IMR-90 (cell line): ENCODE data around the gene GPAT3. TPM values are rescaled to one million over a fixed set of nuclear protein-coding genes. Genes with fewer than 3 reads are reported as not detected.

Source experiments
- ATAC-seq: fragments of 200-7000 bp; cut with Tn5 transposase; 2 replicates; pipeline ENCODE4 v1.9.1; 2020; ENCODE audit warnings: low read depth, mild to moderate bottlenecking, moderate library complexity
- BruUV-seq: library from RNA; stranded (reverse); fragments of 400-500 nt; replicated peaks from 2 replicates; lab custom pipeline; 2021; lab: Mats Ljungman, UMichigan
- CTCF ChIA-PET: fragments of 300-600 bp; formaldehyde crosslinking; extraction: SDS; loops from one replicate; lab custom pipeline; 2021; ENCODE audit warnings: antibody characterized with exemption; lab: Yijun Ruan, JAX
- POLR2A ChIA-PET: fragments of 300-600 bp; sonication (Branson Sonifier 250); formaldehyde crosslinking; loops from one replicate; lab custom pipeline; 2022; ENCODE audit warnings: antibody characterized with exemption; ENCODE audit not compliant: unreplicated experiment; lab: Charles Lee
- DNase-seq: peaks from one replicate; pipeline ENCODE4 v3.0.0; 2013
- H2AFZ ChIP-seq: replicated peaks from 2 replicates; pipeline ENCODE3; 2013; ENCODE audit warnings: low read length, mild to moderate bottlenecking; ENCODE audit not compliant: poor library complexity
- H2AK5ac ChIP-seq: 2 replicates; pipeline ENCODE4 v1.6.1; 2013; ENCODE audit warnings: low read depth, low read length, inconsistent platforms
- H2AK9ac ChIP-seq: replicated peaks from 2 replicates; pipeline ENCODE3; 2013; ENCODE audit warnings: mild to moderate bottlenecking, low read depth, low read length, moderate library complexity; ENCODE audit not compliant: poor library complexity
- H2BK120ac ChIP-seq: 2 replicates; pipeline ENCODE4 v1.6.1; 2013; ENCODE audit warnings: low read depth, low read length, inconsistent platforms
- H2BK15ac ChIP-seq: 3 replicates; pipeline ENCODE4 v1.6.1; 2013; ENCODE audit warnings: low read depth, low read length, inconsistent platforms
- H2BK20ac ChIP-seq: 2 replicates; pipeline ENCODE4 v1.6.1; 2013; ENCODE audit warnings: low read depth, mild to moderate bottlenecking, inconsistent platforms, low read length, moderate library complexity
- H2BK5ac ChIP-seq: 2 replicates; pipeline ENCODE4 v1.6.1; 2013; ENCODE audit warnings: mild to moderate bottlenecking, low read depth, low read length, inconsistent platforms; ENCODE audit not compliant: poor library complexity, severe bottlenecking
- H3K14ac ChIP-seq: replicated peaks from 2 replicates; pipeline ENCODE4 v1.6.1; 2013; ENCODE audit warnings: low read depth, low read length, inconsistent platforms
- H3K18ac ChIP-seq: 2 replicates; pipeline ENCODE4 v1.6.1; 2013; ENCODE audit warnings: low read depth, low read length, control low read depth
- H3K23ac ChIP-seq: 2 replicates; pipeline ENCODE4 v1.6.1; 2013; ENCODE audit warnings: low read depth, low read length, inconsistent platforms
- H3K27ac ChIP-seq: 2 replicates; pipeline ENCODE4 v1.5.1; 2013; ENCODE audit warnings: mild to moderate bottlenecking, control low read depth, low read length; ENCODE audit not compliant: insufficient read depth
- H3K27me3 ChIP-seq: 2 replicates; pipeline ENCODE4 v1.6.1; 2013; ENCODE audit warnings: low read length; ENCODE audit not compliant: control insufficient read depth, insufficient read depth
- H3K36me3 ChIP-seq: 2 replicates; pipeline ENCODE4 v1.6.1; 2013; ENCODE audit warnings: low read length, mixed read lengths; ENCODE audit not compliant: control insufficient read depth, insufficient read depth
- H3K4ac ChIP-seq: 2 replicates; pipeline ENCODE4 v1.6.1; 2013; ENCODE audit warnings: low read depth, low read length, inconsistent platforms
- H3K4me1 ChIP-seq: 2 replicates; pipeline ENCODE4 v1.6.1; 2013; ENCODE audit warnings: low read length, mixed read lengths; ENCODE audit not compliant: control insufficient read depth, insufficient read depth
- H3K4me2 ChIP-seq: 2 replicates; pipeline ENCODE4 v1.6.1; 2013; ENCODE audit warnings: low read depth, mild to moderate bottlenecking, control low read depth, low read length, moderate library complexity
- H3K4me3 ChIP-seq: 2 replicates; pipeline ENCODE4 v1.5.1; 2013; ENCODE audit warnings: low read depth, mild to moderate bottlenecking, control low read depth, low read length, moderate library complexity; ENCODE audit not compliant: insufficient read depth
- H3K56ac ChIP-seq: 2 replicates; pipeline ENCODE4 v1.6.1; 2013; ENCODE audit warnings: low read length, inconsistent platforms; ENCODE audit not compliant: insufficient read depth; ENCODE audit errors: extremely low read depth
- H3K79me1 ChIP-seq, 2 experiments: 2 replicates each; pipeline ENCODE4 v1.6.1; 2013; ENCODE audit warnings: low read length in 2 of 2, inconsistent platforms in 1 of 2, low read depth in 1 of 2
- H3K9ac ChIP-seq: 2 replicates; pipeline ENCODE4 v1.6.1; 2013; ENCODE audit warnings: low read depth, low read length, control low read depth
- H3K9me1 ChIP-seq: 2 replicates; pipeline ENCODE4 v1.6.1; 2013; ENCODE audit warnings: low read length, inconsistent platforms; ENCODE audit not compliant: insufficient read depth
- H3K9me3 ChIP-seq: 2 replicates; pipeline ENCODE4 v1.6.1; 2013; ENCODE audit warnings: low read length; ENCODE audit not compliant: control insufficient read depth, insufficient read depth
- H4K20me1 ChIP-seq: 2 replicates; pipeline ENCODE4 v1.6.1; 2013; ENCODE audit warnings: low read length, inconsistent platforms; ENCODE audit not compliant: insufficient read depth
- H4K5ac ChIP-seq: 2 replicates; pipeline ENCODE4 v1.6.1; 2013; ENCODE audit warnings: mild to moderate bottlenecking, low read depth, low read length, control low read depth
- H4K8ac ChIP-seq, 2 experiments: 2 replicates each; pipeline ENCODE4 v1.6.1; 2013; ENCODE audit warnings: low read depth in 2 of 2, low read length in 2 of 2, control low read depth in 1 of 2, inconsistent platforms in 1 of 2
- H4K91ac ChIP-seq: 2 replicates; pipeline ENCODE4 v1.6.1; 2013; ENCODE audit warnings: low read depth, low read length, inconsistent platforms; ENCODE audit not compliant: insufficient read depth
- ELK1 ChIP-seq: fragments of 150-350 bp; IDR thresholded peaks from 2 replicates; pipeline ENCODE4 v1.6.1; 2016; ENCODE audit warnings: low read depth, mild to moderate bottlenecking, low read length, moderate library complexity, borderline replicate concordance
- WGBS, 2 experiments: methylation state at CpG; one replicate each; pipeline versions ENCODE4 v1.1.5 to v1.1.7; 2013; ENCODE audit warnings: missing lambda C conversion rate in 2 of 2; ENCODE audit not compliant: insufficient read length in 1 of 2; ENCODE audit errors: extremely low coverage in 2 of 2; 5-methylcytosine and 5-hydroxymethylcytosine counted together
- dilution Hi-C: fragments of 300-500 bp; cut with HindIII; formaldehyde crosslinking; loops from one replicate; pipeline ENCODE4 v1.14.3; 2018; ENCODE audit warnings: low sequenced_read_pairs; ENCODE audit not compliant: unreplicated experiment
- in situ Hi-C: fragments of 300-500 bp; cut with MboI; formaldehyde crosslinking; loops from 3 replicates; pipeline ENCODE4 v1.14.3; 2019; ENCODE audit warnings: low sequenced_read_pairs, inconsistent platforms, mixed read lengths
- intact Hi-C: fragments of 100-400 bp; cut with micrococcal nuclease; formaldehyde crosslinking; loops from 2 replicates; pipeline ENCODE4 v1.10.0; 2022
- polyA plus RNA-seq, 3 experiments: library from polyadenylated mRNA; depleted of rRNA; stranded (reverse); fragments of >200 nt; gene quantifications; 2 replicates each; pipeline ENCODE4 v1.2.3, GENCODE V29; 2012; ENCODE audit warnings: low replicate concordance in 1 of 3
- total RNA-seq: library from RNA; depleted of rRNA; stranded (reverse); fragments of >200 nt; gene quantifications from 2 replicates; pipeline ENCODE4 v1.2.3, GENCODE V29; 2012

Gene GPAT3
- total and polyA plus RNA-seq, 2 of the 4 experiments (the other 2 are of a cell fraction) = 1.3 to 2.9 TPM

DNA sequence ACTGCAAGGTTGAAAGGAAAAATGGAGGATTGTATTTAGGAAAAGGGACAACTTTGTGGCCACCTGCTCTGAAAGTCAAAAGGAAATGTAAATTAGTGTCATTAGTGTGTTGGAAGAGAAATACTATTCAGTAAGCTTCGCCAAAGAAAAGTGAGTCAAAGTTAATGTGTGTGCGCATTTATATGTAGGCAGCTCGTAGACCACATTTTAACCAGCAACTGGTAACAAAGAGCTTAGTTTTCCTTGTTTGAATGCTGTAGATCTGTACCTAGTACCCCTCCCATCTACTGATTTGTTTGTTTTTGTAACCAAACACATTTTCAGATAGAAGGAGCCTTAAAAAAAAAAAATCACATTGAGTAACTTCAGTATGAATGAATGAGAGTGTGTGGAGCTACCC, 69.3 kb downstream of the GPAT3 start:
- H2BK120ac ChIP-seq = no peak overlapping the region
- intact Hi-C loops (no loop called here), dilution Hi-C loops (no loop called here), in situ Hi-C loops (no loop called here)
- DNase-seq = no peak
- no peak overlapping the region for H3K56ac ChIP-seq
- no TSS peak for BruUV-seq
- no peak overlapping the region for H4K5ac ChIP-seq
- no peaks in the 10 kb centered on the region for H3K79me1 ChIP-seq
- no peak overlapping the region for H2AK5ac ChIP-seq
- H3K36me3 ChIP-seq = no peaks in the 10 kb centered on the region
- ATAC-seq = no peak
- H3K9ac ChIP-seq = no peak overlapping the region
- WGBS, 2 experiments = no CpG with 5 or more reads among the region's 3 CpGs
- H2BK20ac ChIP-seq = no peak overlapping the region
- ChIA-PET POLR2A (no interaction called here), CTCF (no interaction called here)
- H2AFZ ChIP-seq = no peak overlapping the region
- H3K4ac ChIP-seq = no peak overlapping the region
- H3K23ac ChIP-seq = no peak overlapping the region
- no peak overlapping the region for H3K18ac ChIP-seq
- no peaks in the 10 kb centered on the region for H4K20me1 ChIP-seq
- no peak overlapping the region for H4K8ac ChIP-seq
- H3K4me2 ChIP-seq = no peak overlapping the region
- no peak for TF ChIP-seq ELK1
- H3K4me3 ChIP-seq = no peak overlapping the region
- H3K14ac ChIP-seq = no peak overlapping the region
- H3K9me1 ChIP-seq = no peaks in the 10 kb centered on the region
- H3K27ac ChIP-seq = no peak overlapping the region
- no peaks in the 10 kb centered on the region for H3K9me3 ChIP-seq
- H3K4me1 ChIP-seq = peaks cover 4% of the 10 kb centered on the region
- H3K27me3 ChIP-seq = no peaks in the 10 kb centered on the region
- no peak overlapping the region for H4K91ac ChIP-seq
- no peak overlapping the region for H2AK9ac ChIP-seq
- H2BK15ac ChIP-seq = no peak overlapping the region
- H2BK5ac ChIP-seq = no peak overlapping the region
